PFSK-1 (cell line): ENCODE measurements around the gene SEC14L2.

Experiments used
- FOXP2 ChIP-seq: optimal IDR thresholded peaks from 2 replicates; pipeline ENCODE3; 2011; ENCODE audit warnings: borderline replicate concordance, control low read depth, inconsistent platforms; ENCODE audit not compliant: insufficient read depth; ENCODE audit errors: extremely low read length, extremely low read depth
- POLR2AphosphoS5 ChIP-seq: IDR thresholded peaks from 2 replicates; pipeline ENCODE4 v1.6.1; 2012; ENCODE audit warnings: low read depth, mild to moderate bottlenecking, control low read depth, low read length, moderate library complexity
- REST ChIP-seq, 2 experiments: IDR thresholded peaks; 2 replicates each; pipeline versions ENCODE4 v1.6.1 to v1.8.0; 2011 to 2012; ENCODE audit warnings: low read depth in 2 of 2, low read length in 2 of 2, control low read depth in 1 of 2, inconsistent platforms in 1 of 2, mild to moderate bottlenecking in 1 of 2, moderate library complexity in 1 of 2; ENCODE audit not compliant: insufficient read depth in 1 of 2
- SIN3A ChIP-seq: IDR thresholded peaks from 2 replicates; pipeline ENCODE4 v1.6.1; 2012; ENCODE audit warnings: mild to moderate bottlenecking, low read length, moderate library complexity, borderline replicate concordance; ENCODE audit not compliant: insufficient read depth
- TAF1 ChIP-seq: IDR thresholded peaks from 2 replicates; pipeline ENCODE4 v1.6.1; 2012; ENCODE audit warnings: low read length, control low read depth, borderline replicate concordance; ENCODE audit not compliant: insufficient read depth

SEC14L2 gene

GRCh38 chr22:30382340-30382739, 14.5 kb upstream of the SEC14L2 start:
- TF ChIP-seq TAF1: no peak
- TF ChIP-seq REST (IDR thresholded peaks at IDR 0.05; ENCODE audit: insufficient read depth in 1 of 2, low read depth in 2 of 2, low read length in 2 of 2): no peak
- TF ChIP-seq FOXP2: no peak
- no peak for TF ChIP-seq POLR2AphosphoS5
- TF ChIP-seq SIN3A: no peak

GRCh38 chr22:30383061-30383460, 13.8 kb upstream of the SEC14L2 start:
- TF ChIP-seq POLR2AphosphoS5: no peak
- TF ChIP-seq TAF1: no peak
- TF ChIP-seq REST (IDR thresholded peaks at IDR 0.05; ENCODE audit: insufficient read depth in 1 of 2, low read depth in 2 of 2, low read length in 2 of 2): no peak
- TF ChIP-seq SIN3A: no peak
- no peak for TF ChIP-seq FOXP2

- no peak for TF ChIP-seq FOXP2
- no peak for TF ChIP-seq TAF1
- no peak for TF ChIP-seq SIN3A
- TF ChIP-seq POLR2AphosphoS5: no peak
- TF ChIP-seq REST (IDR thresholded peaks at IDR 0.05; ENCODE audit: insufficient read depth in 1 of 2, low read depth in 2 of 2, low read length in 2 of 2): no peak
These were observed 10.9 kb upstream of the SEC14L2 start for GRCh38 chr22:30385942-30386341.

- no peak for TF ChIP-seq FOXP2
- no peak for TF ChIP-seq REST (IDR thresholded peaks at IDR 0.05; ENCODE audit: insufficient read depth in 1 of 2, low read depth in 2 of 2, low read length in 2 of 2)
- no peak for TF ChIP-seq TAF1
- TF ChIP-seq SIN3A: no peak
- no peak for TF ChIP-seq POLR2AphosphoS5
These were observed 10.2 kb upstream of the SEC14L2 start for GRCh38 chr22:30386608-30386959.
